ENCODE results near the gene ANXA6.

- TF ChIP-seq, protein P1, sequence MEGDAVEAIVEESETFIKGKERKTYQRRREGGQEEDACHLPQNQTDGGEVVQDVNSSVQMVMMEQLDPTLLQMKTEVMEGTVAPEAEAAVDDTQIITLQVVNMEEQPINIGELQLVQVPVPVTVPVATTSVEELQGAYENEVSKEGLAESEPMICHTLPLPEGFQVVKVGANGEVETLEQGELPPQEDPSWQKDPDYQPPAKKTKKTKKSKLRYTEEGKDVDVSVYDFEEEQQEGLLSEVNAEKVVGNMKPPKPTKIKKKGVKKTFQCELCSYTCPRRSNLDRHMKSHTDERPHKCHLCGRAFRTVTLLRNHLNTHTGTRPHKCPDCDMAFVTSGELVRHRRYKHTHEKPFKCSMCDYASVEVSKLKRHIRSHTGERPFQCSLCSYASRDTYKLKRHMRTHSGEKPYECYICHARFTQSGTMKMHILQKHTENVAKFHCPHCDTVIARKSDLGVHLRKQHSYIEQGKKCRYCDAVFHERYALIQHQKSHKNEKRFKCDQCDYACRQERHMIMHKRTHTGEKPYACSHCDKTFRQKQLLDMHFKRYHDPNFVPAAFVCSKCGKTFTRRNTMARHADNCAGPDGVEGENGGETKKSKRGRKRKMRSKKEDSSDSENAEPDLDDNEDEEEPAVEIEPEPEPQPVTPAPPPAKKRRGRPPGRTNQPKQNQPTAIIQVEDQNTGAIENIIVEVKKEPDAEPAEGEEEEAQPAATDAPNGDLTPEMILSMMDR (conservative IDR thresholded peaks at IDR 0.05; ENCODE audit: low read depth, low read length) = no peak
- no peak for TF ChIP-seq EZH2 (IDR thresholded peaks at IDR 0.05; ENCODE audit: borderline replicate concordance, low read depth, low read length, poor library complexity, severe bottlenecking)
Observed at GRCh38 chr5:151087486-151087885, 70.1 kb downstream of the ANXA6 start.

Measured in A673 (cell line).